ENCODE results near the gene MPHOSPH9.
A peak's percentile ranks its signal among the peaks of the same experiment; 100 is the strongest.

The MPHOSPH9 gene

DNA sequence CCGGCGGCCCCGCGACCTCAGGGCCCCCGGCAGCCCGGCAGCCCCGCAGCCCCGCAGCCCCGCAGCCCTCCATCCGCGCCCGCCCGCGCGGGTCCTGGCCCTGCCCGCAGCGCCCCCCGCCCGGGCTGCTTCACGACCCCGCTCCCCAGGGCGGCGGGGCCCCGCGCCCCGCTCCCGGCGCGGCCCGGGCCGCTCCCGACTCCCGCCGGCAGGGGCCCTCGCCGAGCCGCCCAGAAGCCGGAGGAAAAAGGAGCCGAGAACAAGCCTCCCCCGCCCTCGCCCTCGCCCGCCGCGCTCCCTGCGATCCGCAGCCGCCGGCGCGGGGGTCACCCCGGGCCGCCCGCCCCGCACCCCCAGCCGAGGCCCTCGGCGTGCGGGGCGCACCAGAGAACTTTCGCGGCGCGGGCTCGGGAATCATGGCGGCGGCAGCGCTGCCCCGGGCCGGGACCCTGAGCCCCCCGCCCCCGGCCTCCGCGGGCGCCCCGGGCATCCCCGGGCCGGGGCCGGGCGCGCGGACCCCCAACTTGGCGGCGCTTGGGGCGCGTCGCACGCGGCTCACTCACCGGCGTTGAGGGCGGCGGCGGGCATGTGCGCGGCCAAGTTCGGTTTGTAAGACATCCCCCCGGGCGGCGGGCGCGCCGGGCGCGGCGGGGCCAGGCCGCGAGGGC is 38.2 kb upstream of the MPHOSPH9 start:
- TF ChIP-seq, protein P1, sequence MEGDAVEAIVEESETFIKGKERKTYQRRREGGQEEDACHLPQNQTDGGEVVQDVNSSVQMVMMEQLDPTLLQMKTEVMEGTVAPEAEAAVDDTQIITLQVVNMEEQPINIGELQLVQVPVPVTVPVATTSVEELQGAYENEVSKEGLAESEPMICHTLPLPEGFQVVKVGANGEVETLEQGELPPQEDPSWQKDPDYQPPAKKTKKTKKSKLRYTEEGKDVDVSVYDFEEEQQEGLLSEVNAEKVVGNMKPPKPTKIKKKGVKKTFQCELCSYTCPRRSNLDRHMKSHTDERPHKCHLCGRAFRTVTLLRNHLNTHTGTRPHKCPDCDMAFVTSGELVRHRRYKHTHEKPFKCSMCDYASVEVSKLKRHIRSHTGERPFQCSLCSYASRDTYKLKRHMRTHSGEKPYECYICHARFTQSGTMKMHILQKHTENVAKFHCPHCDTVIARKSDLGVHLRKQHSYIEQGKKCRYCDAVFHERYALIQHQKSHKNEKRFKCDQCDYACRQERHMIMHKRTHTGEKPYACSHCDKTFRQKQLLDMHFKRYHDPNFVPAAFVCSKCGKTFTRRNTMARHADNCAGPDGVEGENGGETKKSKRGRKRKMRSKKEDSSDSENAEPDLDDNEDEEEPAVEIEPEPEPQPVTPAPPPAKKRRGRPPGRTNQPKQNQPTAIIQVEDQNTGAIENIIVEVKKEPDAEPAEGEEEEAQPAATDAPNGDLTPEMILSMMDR (IDR thresholded peaks at IDR 0.05; ENCODE audit: low read depth, low read length) = peak; percentile 27
- peak overlapping the region; percentile 75 to 82 for H3K4me3 ChIP-seq (replicated peaks in 1 of 2; ENCODE audit: low read depth in 2 of 2, low read length in 2 of 2)
- DNase-seq (ENCODE audit: low read depth in 2 of 2) = peak; percentile 52 to 64

DNA sequence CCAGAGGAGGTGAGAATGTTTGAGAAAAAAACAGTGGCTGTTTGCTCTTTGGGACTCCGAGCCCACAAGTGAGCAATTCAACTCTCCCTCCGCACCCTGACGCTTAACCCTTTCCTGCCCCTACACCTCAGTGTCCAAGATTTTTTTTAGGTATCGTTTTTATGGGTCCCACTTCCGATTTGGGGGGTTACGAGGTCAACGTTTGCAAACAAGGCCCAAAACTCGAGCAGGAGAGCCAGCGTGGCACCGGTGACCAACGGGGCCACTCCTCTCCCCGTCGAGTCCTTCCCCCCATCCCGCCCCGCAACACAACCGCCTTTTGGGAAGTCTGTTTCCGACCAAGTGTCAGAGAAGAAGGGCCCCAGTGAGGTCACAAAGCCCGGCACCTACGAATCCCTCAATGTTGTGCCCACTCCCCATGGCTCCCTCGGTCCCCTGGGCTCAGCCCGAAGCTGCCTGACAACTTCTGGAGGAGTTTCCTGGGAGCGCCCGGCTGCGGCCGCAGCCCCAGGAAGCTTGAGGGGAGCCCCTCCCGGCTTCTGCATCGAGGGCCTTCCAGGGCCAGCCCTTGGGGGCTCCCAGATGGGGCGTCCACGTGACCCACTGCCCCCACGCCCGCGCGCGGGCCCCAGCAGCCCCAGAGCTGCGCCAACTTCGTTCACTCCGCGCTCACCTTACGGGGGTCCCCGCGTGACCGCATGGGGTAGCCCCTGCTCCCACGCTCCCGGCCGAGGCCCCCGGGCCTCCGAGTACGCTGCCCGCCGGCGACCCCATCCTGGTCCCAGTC is 37.5 kb upstream of the MPHOSPH9 start:
- TF ChIP-seq, protein P1 (IDR thresholded peaks at IDR 0.05; ENCODE audit: low read depth, low read length) = no peak
- peak; percentile 50 to 53 for DNase-seq (ENCODE audit: low read depth in 2 of 2)

DNA sequence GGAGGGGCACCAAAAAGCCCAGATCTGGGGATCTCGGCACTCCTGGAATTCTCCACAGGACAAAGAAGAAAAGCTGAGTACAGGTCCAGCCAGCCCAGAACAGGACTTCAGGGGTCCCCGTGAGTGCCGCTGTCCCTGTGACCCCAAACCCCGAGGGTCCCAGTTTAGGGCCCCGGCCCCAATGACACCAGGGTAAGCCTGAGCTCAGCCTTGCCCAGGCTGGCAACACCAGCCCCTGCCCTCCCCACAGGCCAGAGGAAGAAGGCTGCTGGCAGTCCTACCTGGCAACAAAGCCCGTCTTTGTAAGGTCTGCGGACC is 36.9 kb upstream of the MPHOSPH9 start:
- no peak for DNase-seq (ENCODE audit: low read depth in 2 of 2)
- TF ChIP-seq, protein P1 (IDR thresholded peaks at IDR 0.05; ENCODE audit: low read depth, low read length) = no peak
- H3K4me3 ChIP-seq (replicated peaks in 1 of 2; ENCODE audit: low read depth in 2 of 2, low read length in 2 of 2) = peak overlapping the region; percentile 75 to 82

More for the DNA sequence above, 37.5 kb upstream of the MPHOSPH9 start:
- peak overlapping the region; percentile 75 to 82 for H3K4me3 ChIP-seq (replicated peaks in 1 of 2; ENCODE audit: low read depth in 2 of 2, low read length in 2 of 2)

DNA sequence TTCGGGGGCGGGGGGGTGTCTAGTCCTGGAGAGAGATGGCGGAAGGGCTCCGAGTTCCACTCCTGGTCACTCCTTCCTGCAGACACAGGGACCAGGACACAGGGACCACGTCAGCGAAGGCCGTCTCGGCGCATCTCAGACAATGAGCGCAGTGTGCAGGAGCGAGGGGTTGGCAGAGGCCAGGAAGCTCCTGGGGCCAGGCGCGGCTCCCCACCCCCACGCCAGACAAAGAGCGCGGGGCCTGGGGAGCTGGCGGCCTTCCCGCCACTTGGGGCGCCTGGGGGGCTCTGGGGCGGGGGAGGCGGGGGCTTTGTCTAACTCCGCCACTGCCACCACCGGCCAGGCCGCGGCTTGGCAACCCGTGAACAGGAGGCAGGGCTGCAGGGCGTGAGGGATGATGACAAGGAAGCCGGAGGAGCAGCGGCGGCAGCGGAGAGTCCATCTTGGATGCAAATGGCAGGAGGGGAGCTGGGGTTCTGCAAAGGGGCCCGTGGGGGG is 36.5 kb upstream of the MPHOSPH9 start:
- peak overlapping the region; percentile 75 to 82 for H3K4me3 ChIP-seq (replicated peaks in 1 of 2; ENCODE audit: low read depth in 2 of 2, low read length in 2 of 2)
- TF ChIP-seq, protein P1 (IDR thresholded peaks at IDR 0.05; ENCODE audit: low read depth, low read length) = no peak
- peak; percentile 66 to 75 for DNase-seq (ENCODE audit: low read depth in 2 of 2)

DNA sequence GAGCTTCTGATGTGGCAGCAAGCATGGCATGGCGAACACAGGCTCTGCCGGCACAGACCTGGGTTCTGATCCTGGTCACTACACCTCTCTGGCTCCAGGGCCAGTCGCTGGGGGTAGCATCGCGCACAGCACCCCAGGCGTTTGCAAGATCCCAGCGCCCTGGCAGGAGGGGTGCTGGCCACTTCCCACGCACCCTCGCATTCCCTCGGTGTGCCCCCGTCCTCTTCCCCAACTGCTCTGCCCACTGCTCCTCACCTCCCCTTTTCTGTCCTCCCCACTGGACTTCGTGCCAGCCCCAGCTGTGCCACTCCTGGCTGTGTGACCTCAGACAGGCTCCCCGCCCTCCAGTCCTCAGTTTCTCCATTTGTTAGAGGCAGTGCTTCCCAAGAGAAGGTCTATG is 35.9 kb upstream of the MPHOSPH9 start:
- peak overlapping the region in 1 of 2 donors; percentile 82 for H3K4me3 ChIP-seq (replicated peaks in 1 of 2; ENCODE audit: low read depth in 2 of 2, low read length in 2 of 2)
- TF ChIP-seq, protein P1 (IDR thresholded peaks at IDR 0.05; ENCODE audit: low read depth, low read length) = no peak
- no peak for DNase-seq (ENCODE audit: low read depth in 2 of 2)

DNA sequence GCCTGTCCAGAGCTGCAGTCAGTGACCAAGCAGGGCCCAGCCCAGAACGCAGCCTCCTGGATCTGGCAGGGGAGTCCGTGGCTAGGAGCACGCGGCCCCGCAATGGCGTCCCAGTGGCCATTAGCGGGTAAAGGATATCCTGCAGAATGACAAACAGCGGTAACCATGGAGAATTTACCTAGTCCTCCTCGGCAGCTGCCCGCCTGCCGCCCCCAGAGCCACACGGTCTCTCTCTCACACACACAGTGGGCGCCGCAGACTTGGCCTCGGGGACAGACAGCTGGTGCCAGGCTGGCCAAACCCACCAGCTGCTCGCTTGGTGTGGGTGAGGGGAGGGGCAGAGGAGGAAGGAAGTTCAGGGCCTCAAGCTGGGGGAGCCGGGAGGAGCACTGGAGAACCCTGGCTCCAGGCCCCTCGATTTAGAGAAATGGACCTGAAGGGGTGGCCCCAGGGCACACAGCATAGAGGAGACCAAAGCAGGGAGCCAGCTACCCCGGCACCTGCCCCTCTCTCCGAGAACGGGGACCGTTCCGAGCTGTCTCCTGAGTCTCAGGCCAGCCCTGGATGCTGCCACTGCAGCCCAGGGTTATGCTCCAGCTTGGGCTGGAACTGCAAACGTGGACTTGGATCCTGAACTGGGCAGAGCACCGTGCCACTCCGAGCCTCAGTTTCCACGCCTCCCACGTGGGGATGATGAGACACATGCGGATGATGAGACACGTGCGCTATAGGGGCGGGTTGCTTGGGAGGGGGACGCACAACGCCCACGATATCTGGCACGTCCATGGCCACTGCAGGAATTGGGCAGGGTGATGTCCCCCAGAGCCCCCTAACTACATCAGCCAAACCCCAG is 35.3 kb upstream of the MPHOSPH9 start:
- H3K4me3 ChIP-seq (replicated peaks in 1 of 2; ENCODE audit: low read depth in 2 of 2, low read length in 2 of 2) = no peak overlapping the region
- DNase-seq (ENCODE audit: low read depth in 2 of 2) = no peak
- TF ChIP-seq, protein P1 (IDR thresholded peaks at IDR 0.05; ENCODE audit: low read depth, low read length) = no peak

Measured in cardiac fibroblast (primary cell).